Fibroblast of villous mesenchyme (primary cell): ENCODE results near the gene ATG12. TPM values are rescaled to one million over a fixed set of nuclear protein-coding genes. Genes with fewer than 3 reads are reported as not detected.
"Not testable (repeated sequence)": the region's sequence is repeated elsewhere in the genome, so short reads cannot be mapped to it uniquely, and the experiment has no call there.

ENCODE experiments used
- DNase-seq: peaks from one replicate; pipeline ENCODE4 v3.0.0-alpha.2; 2010; ENCODE audit warnings: low read depth
- H3K4me3 ChIP-seq: 2 replicates; pipeline ENCODE4 v1.5.1; 2011; ENCODE audit warnings: low read depth, mild to moderate bottlenecking, low read length
- total RNA-seq: library from RNA; depleted of rRNA; stranded (reverse); fragments of >200 nt; gene quantifications from 2 replicates; pipeline ENCODE4 v1.2.3, GENCODE V29; 2012
- TF ChIP-seq, protein P1 (sequence below): IDR thresholded peaks from 2 replicates; pipeline ENCODE4 v1.5.1; 2012; ENCODE audit warnings: low read depth, mild to moderate bottlenecking, low read length; ENCODE audit not compliant: insufficient read depth

Gene ATG12
- total RNA-seq, 1 donor: 65.6 TPM

GRCh38 chr5:115829913-115830312 lies 11.5 kb downstream of the ATG12 start:
- TF ChIP-seq, protein P1, sequence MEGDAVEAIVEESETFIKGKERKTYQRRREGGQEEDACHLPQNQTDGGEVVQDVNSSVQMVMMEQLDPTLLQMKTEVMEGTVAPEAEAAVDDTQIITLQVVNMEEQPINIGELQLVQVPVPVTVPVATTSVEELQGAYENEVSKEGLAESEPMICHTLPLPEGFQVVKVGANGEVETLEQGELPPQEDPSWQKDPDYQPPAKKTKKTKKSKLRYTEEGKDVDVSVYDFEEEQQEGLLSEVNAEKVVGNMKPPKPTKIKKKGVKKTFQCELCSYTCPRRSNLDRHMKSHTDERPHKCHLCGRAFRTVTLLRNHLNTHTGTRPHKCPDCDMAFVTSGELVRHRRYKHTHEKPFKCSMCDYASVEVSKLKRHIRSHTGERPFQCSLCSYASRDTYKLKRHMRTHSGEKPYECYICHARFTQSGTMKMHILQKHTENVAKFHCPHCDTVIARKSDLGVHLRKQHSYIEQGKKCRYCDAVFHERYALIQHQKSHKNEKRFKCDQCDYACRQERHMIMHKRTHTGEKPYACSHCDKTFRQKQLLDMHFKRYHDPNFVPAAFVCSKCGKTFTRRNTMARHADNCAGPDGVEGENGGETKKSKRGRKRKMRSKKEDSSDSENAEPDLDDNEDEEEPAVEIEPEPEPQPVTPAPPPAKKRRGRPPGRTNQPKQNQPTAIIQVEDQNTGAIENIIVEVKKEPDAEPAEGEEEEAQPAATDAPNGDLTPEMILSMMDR: no peak
- H3K4me3 ChIP-seq: no peak overlapping the region
- DNase-seq: no peak

DNA sequence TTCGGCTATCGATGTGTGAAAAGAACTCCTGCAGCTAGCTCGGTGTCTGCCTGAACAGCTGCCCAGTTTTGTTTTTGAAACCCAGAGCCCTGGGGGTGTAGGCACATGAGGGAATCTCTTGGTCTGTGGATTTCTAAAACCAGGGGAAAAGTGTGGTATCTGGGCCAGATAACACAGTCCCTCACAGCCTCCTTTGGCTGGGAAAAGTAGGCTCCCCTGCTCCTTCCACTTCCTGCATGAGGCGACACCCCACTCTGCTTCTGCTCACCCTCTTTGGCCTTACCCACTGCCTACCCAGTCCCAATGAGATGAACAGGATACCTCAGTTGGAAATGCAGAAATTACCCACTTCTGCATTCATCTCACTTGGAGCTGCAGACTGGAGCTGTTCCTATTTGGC lies 15.4 kb downstream of the ATG12 start:
- no peak for DNase-seq
- no peak overlapping the region for H3K4me3 ChIP-seq
- TF ChIP-seq, protein P1: no peak

- not testable (repeated sequence) for DNase-seq, H3K4me3 ChIP-seq
These were observed 16.4 kb downstream of the ATG12 start for GRCh38 chr5:115824983-115825382.

GRCh38 chr5:115820846-115821245 lies 20.5 kb downstream of the ATG12 start:
- TF ChIP-seq, protein P1: no peak
- DNase-seq: no peak
- no peak overlapping the region for H3K4me3 ChIP-seq

- H3K4me3 ChIP-seq: no peak overlapping the region
- DNase-seq: no peak
- TF ChIP-seq, protein P1: no peak
These were observed 22.5 kb downstream of the ATG12 start for GRCh38 chr5:115818821-115819220.

GRCh38 chr5:115817386-115817785 lies 24.0 kb downstream of the ATG12 start:
- TF ChIP-seq, protein P1: no peak

GRCh38 chr5:115816226-115817081 lies 24.9 kb downstream of the ATG12 start, which contains the start of gene CDO1:
TSS of gene CDO1 (minus strand) at chr5:115816659. CDS start at chr5:115816397, 262 bp downstream.
- peak within 1 kb of the TSS; percentile 55 for H3K4me3 ChIP-seq
- TF ChIP-seq, protein P1: no peak
- peak; percentile 43 for DNase-seq

More at GRCh38 chr5:115817386-115817785, 24.0 kb downstream of the ATG12 start:
- DNase-seq: no peak
- H3K4me3 ChIP-seq: no peak overlapping the region
